K562 (cell line): ENCODE results near the gene SMAGP. TPM values are rescaled to one million over a fixed set of nuclear protein-coding genes. Genes with fewer than 3 reads are reported as not detected.

Experiments used
- ARID2 ChIP-seq: fragments of 450-650 bp; IDR thresholded peaks from 2 replicates; pipeline ENCODE4 v1.6.1; 2017; ENCODE audit warnings: antibody characterized with exemption, mild to moderate bottlenecking
- ATF1 ChIP-seq, 2 experiments: fragments of 450-650 bp in 1 of 2; IDR thresholded peaks; 2 replicates each; pipeline ENCODE4 v1.6.1; 2016; ENCODE audit warnings: missing compliant biosample characterization in 1 of 2, missing genetic modification characterization in 1 of 2
- C11orf30 ChIP-seq: fragments of 450-650 bp; IDR thresholded peaks from 2 replicates; pipeline ENCODE4 v1.6.1; 2016; ENCODE audit warnings: low read depth, mild to moderate bottlenecking
- EP300 ChIP-seq: IDR thresholded peaks from 2 replicates; pipeline ENCODE4 v1.6.1; 2012; ENCODE audit warnings: low read length, improper control_type of control experiment
- EP400 ChIP-seq: fragments of 450-650 bp; IDR thresholded peaks from 2 replicates; pipeline ENCODE4 v1.6.1; 2017; ENCODE audit warnings: antibody characterized with exemption, mild to moderate bottlenecking, moderate library complexity
- HDAC1 ChIP-seq, 2 experiments: fragments of 450-650 bp; IDR thresholded peaks; 2 replicates each; pipeline ENCODE4 v1.6.1; 2016 to 2017; ENCODE audit warnings: inconsistent platforms in 1 of 2, mild to moderate bottlenecking in 1 of 2, moderate library complexity in 1 of 2
- HNRNPUL1 ChIP-seq: fragments of 200-400 bp; formaldehyde crosslinking; IDR thresholded peaks from 2 replicates; pipeline ENCODE4 v1.6.1; 2017; ENCODE audit warnings: low read length
- HOMEZ ChIP-seq: fragments of 250-450 bp; sonication (Bioruptor Pico); IDR thresholded peaks from 2 replicates; pipeline ENCODE4 v1.4.0; 2020; ENCODE audit warnings: mild to moderate bottlenecking, moderate library complexity
- HSF4 ChIP-seq: fragments of 250-450 bp; sonication (Bioruptor Pico); IDR thresholded peaks from 2 replicates; pipeline ENCODE4 v2.1.2; 2022; ENCODE audit warnings: mild to moderate bottlenecking, moderate library complexity, borderline replicate concordance
- MAFF ChIP-seq: IDR thresholded peaks from 2 replicates; pipeline ENCODE4 v1.6.1; 2012; ENCODE audit warnings: low read length, improper control_type of control experiment
- MTF1 ChIP-seq: fragments of 250-450 bp; sonication (Bioruptor Pico); IDR thresholded peaks from 2 replicates; pipeline ENCODE4 v1.9.0; 2021; ENCODE audit warnings: moderate library complexity, mild to moderate bottlenecking, inconsistent platforms, borderline replicate concordance
- MYNN ChIP-seq, 2 experiments: sonication (generic); formaldehyde crosslinking in 1 of 2; IDR thresholded peaks; 2 replicates each; pipeline versions ENCODE4 v1.5.0 to v1.6.1; 2016 to 2020; ENCODE audit warnings: antibody characterized with exemption in 1 of 2, missing genetic modification reagents in 1 of 2
- NONO ChIP-seq, 2 experiments: fragments of 200-400 bp in 1 of 2; fragments of 450-650 bp in 1 of 2; formaldehyde crosslinking in 1 of 2; IDR thresholded peaks; 2 replicates each; pipeline ENCODE4 v1.6.1; 2017; ENCODE audit warnings: low read depth in 2 of 2, mild to moderate bottlenecking in 2 of 2, moderate library complexity in 2 of 2, low read length in 1 of 2
- RUNX1 ChIP-seq: sonication (generic); IDR thresholded peaks from 2 replicates; pipeline ENCODE4 v1.6.1; 2016; ENCODE audit warnings: antibody characterized with exemption, low read depth
- SMC3 ChIP-seq: conservative IDR thresholded peaks from 2 replicates; pipeline ENCODE4 v1.6.1; 2011; ENCODE audit warnings: low read depth, low read length, improper control_type of control experiment; ENCODE audit not compliant: insufficient read depth
- TCF7L2 ChIP-seq: fragments of 150-350 bp; IDR thresholded peaks from 2 replicates; pipeline ENCODE4 v1.6.1; 2016; ENCODE audit warnings: low read depth, mild to moderate bottlenecking, low read length, moderate library complexity
- THRB ChIP-seq: fragments of 450-650 bp; formaldehyde crosslinking; conservative IDR thresholded peaks from 2 replicates; pipeline ENCODE4 v1.4.0; 2022; ENCODE audit warnings: mild to moderate bottlenecking, missing genetic modification characterization
- VEZF1 ChIP-seq: fragments of 200-800 bp; sonication (Bioruptor generic); IDR thresholded peaks from 2 replicates; pipeline ENCODE4 v1.6.1; 2017; ENCODE audit warnings: missing genetic modification characterization, missing compliant biosample characterization
- WHSC1 ChIP-seq: IDR thresholded peaks from one replicate; pipeline ENCODE4 v1.6.1; 2012; ENCODE audit warnings: low read length, control low read depth, inconsistent platforms
- polyA plus RNA-seq, 8 experiments: library from polyadenylated mRNA; depleted of rRNA in 4 of 8; stranded (reverse) in 5 of 8; unstranded in 3 of 8; fragments of >200 nt; fragmentation: Nextera tagmentation in 2 of 8; fragmentation: Illumina TruSeq in 1 of 8; extraction: Ambion mirVana in 2 of 8; extraction: Trizol in 1 of 8; gene quantifications; 2 replicates each; pipeline versions ENCODE4 v1.2.1 to v1.2.3, GENCODE V29; 2011 to 2014; ENCODE audit warnings: inconsistent platforms in 1 of 8, missing spikeins in 1 of 8
- total RNA-seq, 7 experiments: library from RNA; depleted of rRNA in 6 of 7; stranded (reverse); fragments of >200 nt in 6 of 7; fragmentation: Illumina TruSeq in 2 of 7; extraction: Trizol in 2 of 7; gene quantifications; 2 replicates each; pipeline versions ENCODE4 v1.2.1 to v1.2.3, GENCODE V29; 2011 to 2021; ENCODE audit warnings: low replicate concordance in 1 of 7
- TF ChIP-seq, protein P1 (sequence below): fragments of 450-650 bp; formaldehyde crosslinking; IDR thresholded peaks from 2 replicates; pipeline ENCODE4 v1.4.0; 2020; ENCODE audit warnings: mild to moderate bottlenecking
- TF ChIP-seq, protein P2 (sequence below): fragments of 250-450 bp; sonication (Bioruptor Pico); IDR thresholded peaks from 2 replicates; pipeline ENCODE4 v1.8.0; 2022; ENCODE audit warnings: inconsistent platforms, mild to moderate bottlenecking, moderate library complexity, borderline replicate concordance

Gene SMAGP
- total and polyA plus RNA-seq, 9 of the 15 experiments (the other 6 are each of a cell fraction or from before 2014, with no cell fraction given) = 23.1 to 62.3 (median 29.9) TPM

GRCh38 chr12:51270067-51270950 lies at the start of gene SMAGP (continued):
- TF ChIP-seq, protein P1, sequence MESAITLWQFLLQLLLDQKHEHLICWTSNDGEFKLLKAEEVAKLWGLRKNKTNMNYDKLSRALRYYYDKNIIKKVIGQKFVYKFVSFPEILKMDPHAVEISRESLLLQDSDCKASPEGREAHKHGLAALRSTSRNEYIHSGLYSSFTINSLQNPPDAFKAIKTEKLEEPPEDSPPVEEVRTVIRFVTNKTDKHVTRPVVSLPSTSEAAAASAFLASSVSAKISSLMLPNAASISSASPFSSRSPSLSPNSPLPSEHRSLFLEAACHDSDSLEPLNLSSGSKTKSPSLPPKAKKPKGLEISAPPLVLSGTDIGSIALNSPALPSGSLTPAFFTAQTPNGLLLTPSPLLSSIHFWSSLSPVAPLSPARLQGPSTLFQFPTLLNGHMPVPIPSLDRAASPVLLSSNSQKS (CRISPR knock-in tag) = no peak
- no peak for TF ChIP-seq MYNN (IDR thresholded peaks at IDR 0.05)
- TF ChIP-seq MYNN (CRISPR knock-in tag; IDR thresholded peaks at IDR 0.05) = no peak
- no peak for TF ChIP-seq MTF1 (CRISPR knock-in tag)
- TF ChIP-seq, protein P2, sequence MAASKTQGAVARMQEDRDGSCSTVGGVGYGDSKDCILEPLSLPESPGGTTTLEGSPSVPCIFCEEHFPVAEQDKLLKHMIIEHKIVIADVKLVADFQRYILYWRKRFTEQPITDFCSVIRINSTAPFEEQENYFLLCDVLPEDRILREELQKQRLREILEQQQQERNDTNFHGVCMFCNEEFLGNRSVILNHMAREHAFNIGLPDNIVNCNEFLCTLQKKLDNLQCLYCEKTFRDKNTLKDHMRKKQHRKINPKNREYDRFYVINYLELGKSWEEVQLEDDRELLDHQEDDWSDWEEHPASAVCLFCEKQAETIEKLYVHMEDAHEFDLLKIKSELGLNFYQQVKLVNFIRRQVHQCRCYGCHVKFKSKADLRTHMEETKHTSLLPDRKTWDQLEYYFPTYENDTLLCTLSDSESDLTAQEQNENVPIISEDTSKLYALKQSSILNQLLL (CRISPR knock-in tag) = no peak
- no peak for TF ChIP-seq THRB
- TF ChIP-seq ATF1 (CRISPR knock-in tag; IDR thresholded peaks at IDR 0.05) = no peak
- TF ChIP-seq ATF1 (tag; IDR thresholded peaks at IDR 0.05) = no peak
- no peak for TF ChIP-seq WHSC1
- TF ChIP-seq C11orf30 = no peak
- no peak for TF ChIP-seq HOMEZ (CRISPR knock-in tag)
- no peak for TF ChIP-seq TCF7L2
- peak; percentile 45; the same call in 1 of the 2 replicates for TF ChIP-seq EP400
- no peak for TF ChIP-seq HNRNPUL1
- TF ChIP-seq ARID2 = no peak
- no peak for TF ChIP-seq EP300
- TF ChIP-seq MAFF = no peak
- no peak for TF ChIP-seq HSF4 (CRISPR knock-in tag)
- TF ChIP-seq NONO (IDR thresholded peaks at IDR 0.05; ENCODE audit: low read depth in 2 of 2, low read length in 1 of 2) = peak in 1 of 2 experiments; percentile 46; a peak in 1 of 4 replicates
- peak; percentile 83 for TF ChIP-seq VEZF1
- no peak for TF ChIP-seq RUNX1
- TF ChIP-seq SMC3 = no peak
- TF ChIP-seq HDAC1 (IDR thresholded peaks at IDR 0.05) = peak in 1 of 2 experiments; percentile 42; a peak in 1 of 4 replicates
